HepG2 (cell line): Measurements from ENCODE around the gene NFIL3. TPM values are rescaled to one million over a fixed set of nuclear protein-coding genes. Genes with fewer than 3 reads are reported as not detected.
A peak's percentile ranks its signal among the peaks of the same experiment; 100 is the strongest.

Experiments used
- ATAC-seq: fragments of 200-7000 bp; cut with Tn5 transposase; 3 replicates; pipeline ENCODE4 v1.9.1; 2020; ENCODE audit warnings: mild to moderate bottlenecking, moderate library complexity
- BruUV-seq: library from RNA; stranded (reverse); fragments of 400-500 nt; replicated peaks from 2 replicates; lab custom pipeline; 2021; lab: Mats Ljungman, UMichigan
- CTCF ChIA-PET: fragments of 300-600 bp; formaldehyde crosslinking; extraction: SDS; loops from one replicate; lab custom pipeline; 2021; ENCODE audit warnings: low total read pairs, inconsistent platforms, low intra/inter-chr PET ratio; lab: Yijun Ruan, JAX
- POLR2A ChIA-PET: fragments of 350-600 bp; sonication (Branson Sonifier 250); formaldehyde crosslinking; loops from one replicate; lab custom pipeline; 2020; ENCODE audit warnings: antibody characterized with exemption, inconsistent platforms; lab: Yijun Ruan, JAX
- DNase-seq: peaks from one replicate; pipeline ENCODE4 v3.0.0-alpha.2; 2015; ENCODE audit warnings: low spot score
- FAIRE-seq: peaks from 3 replicates; lab custom pipeline; 2011; peaks lifted over from hg19 to GRCh38; lab: Jason Lieb, UNC
- H2AFZ ChIP-seq: one replicate; pipeline ENCODE4 v1.6.1; 2011; ENCODE audit warnings: low read length, inconsistent platforms
- H3K27ac ChIP-seq: fragments of 300-600 bp; 3 replicates; pipeline ENCODE4 v1.8.0; 2011; ENCODE audit warnings: mixed run types, mild to moderate bottlenecking, mixed read lengths, low read length, inconsistent platforms; ENCODE audit not compliant: insufficient read depth; ENCODE audit errors: extremely low read length
- H3K27me3 ChIP-seq, 2 experiments: fragments of 200-600 bp in 1 of 2; 2 replicates in 1 of 2; 3 replicates in 1 of 2; pipeline versions ENCODE4 v1.6.0 to v1.8.0; 2011; ENCODE audit warnings: low read length in 2 of 2, mild to moderate bottlenecking in 2 of 2, moderate library complexity in 2 of 2, inconsistent platforms in 1 of 2; ENCODE audit not compliant: insufficient read depth in 2 of 2, control insufficient read depth in 1 of 2
- H3K36me3 ChIP-seq, 2 experiments: fragments of 200-600 bp in 1 of 2; replicated peaks in 1 of 2; 2 replicates in 1 of 2; 3 replicates in 1 of 2; pipeline versions ENCODE4 v1.5.1 to v1.8.0; 2011; ENCODE audit warnings: low read length in 2 of 2, inconsistent platforms in 1 of 2; ENCODE audit not compliant: insufficient read depth in 2 of 2, control insufficient read depth in 1 of 2
- H3K4me1 ChIP-seq: 2 replicates; pipeline ENCODE4 v1.5.1; 2012; ENCODE audit warnings: low read length, inconsistent platforms; ENCODE audit not compliant: insufficient read depth
- H3K4me2 ChIP-seq: 2 replicates; pipeline ENCODE4 v1.6.0; 2011; ENCODE audit warnings: low read depth, low read length, inconsistent platforms
- H3K4me3 ChIP-seq, 3 experiments: fragments of 200-600 bp in 1 of 3; sonication (generic), shearing (Covaris generic) in 1 of 3; replicated peaks in 1 of 3; 2 replicates each; pipeline ENCODE4 v1.5.1; 2011 to 2016; ENCODE audit warnings: low read length in 3 of 3, inconsistent platforms in 2 of 3, low read depth in 2 of 3, mild to moderate bottlenecking in 2 of 3, control low read depth in 1 of 3, mixed read lengths in 1 of 3; ENCODE audit not compliant: insufficient read depth in 1 of 3
- H3K79me2 ChIP-seq: one replicate; pipeline ENCODE4 v1.6.1; 2011; ENCODE audit warnings: low read length, inconsistent platforms; ENCODE audit not compliant: insufficient read depth
- H3K9ac ChIP-seq: 2 replicates; pipeline ENCODE4 v1.6.0; 2011; ENCODE audit warnings: mild to moderate bottlenecking, low read depth, low read length, inconsistent platforms; ENCODE audit not compliant: insufficient read depth
- H3K9me3 ChIP-seq: 2 replicates; pipeline ENCODE4 v1.5.1; 2012; ENCODE audit warnings: mild to moderate bottlenecking, low read length
- H4K20me1 ChIP-seq: 2 replicates; pipeline ENCODE4 v1.6.0; 2011; ENCODE audit warnings: inconsistent platforms, mild to moderate bottlenecking, low read length, moderate library complexity; ENCODE audit not compliant: insufficient read depth
- CCAR2 ChIP-seq: fragments of 200-400 bp; formaldehyde crosslinking; optimal IDR thresholded peaks from 2 replicates; pipeline ENCODE3; 2018; ENCODE audit warnings: low read depth, mild to moderate bottlenecking, low read length, moderate library complexity
- CHD2 ChIP-seq: IDR thresholded peaks from 2 replicates; pipeline ENCODE4 v1.6.1; 2011; ENCODE audit warnings: low read depth, low read length, improper control_type of control experiment
- GFI1 ChIP-seq: sonication (generic); formaldehyde crosslinking; IDR thresholded peaks from 2 replicates; pipeline ENCODE4 v1.5.0; 2020; ENCODE audit warnings: missing genetic modification reagents, mild to moderate bottlenecking, borderline replicate concordance
- HNF4A ChIP-seq: sonication (generic); formaldehyde crosslinking; IDR thresholded peaks from 2 replicates; pipeline ENCODE4 v1.4.0; 2020; ENCODE audit warnings: missing genetic modification reagents
- KDM2A ChIP-seq: sonication (generic); formaldehyde crosslinking; IDR thresholded peaks from 2 replicates; pipeline ENCODE4 v1.4.0; 2020; ENCODE audit warnings: low read depth, missing genetic modification reagents, borderline replicate concordance
- NCOR1 ChIP-seq: fragments of 200-600 bp; sonication (generic); IDR thresholded peaks from 2 replicates; pipeline ENCODE4 v1.7.0; 2017; ENCODE audit warnings: antibody characterized with exemption, low read length, borderline replicate concordance
- NFIC ChIP-seq: IDR thresholded peaks from 2 replicates; pipeline ENCODE4 v1.6.1; 2012; ENCODE audit warnings: mild to moderate bottlenecking, low read length, inconsistent platforms
- PRMT3 ChIP-seq: sonication (generic); formaldehyde crosslinking; IDR thresholded peaks from 2 replicates; pipeline ENCODE4 v1.8.1; 2022; ENCODE audit warnings: low read depth, mild to moderate bottlenecking, moderate library complexity, missing genetic modification reagents, borderline replicate concordance
- SP1 ChIP-seq, 2 experiments: fragments of 450-650 bp in 1 of 2; sonication (generic) in 1 of 2; formaldehyde crosslinking in 1 of 2; IDR thresholded peaks; 2 replicates each; pipeline versions ENCODE4 v1.4.0 to v1.6.1; 2016 to 2020; ENCODE audit warnings: missing genetic modification reagents in 1 of 2
- TRIM24 ChIP-seq: sonication (generic); formaldehyde crosslinking; IDR thresholded peaks from 2 replicates; pipeline ENCODE4 v1.8.0; 2022; ENCODE audit warnings: mild to moderate bottlenecking, missing genetic modification reagents
- ZNF572 ChIP-seq: sonication (generic); formaldehyde crosslinking; IDR thresholded peaks from 2 replicates; pipeline ENCODE4 v1.5.1; 2020; ENCODE audit warnings: mild to moderate bottlenecking, missing genetic modification reagents
- ZNF747 ChIP-seq: sonication (generic); formaldehyde crosslinking; IDR thresholded peaks from 2 replicates; pipeline ENCODE4 v1.8.1; 2023; ENCODE audit warnings: missing genetic modification reagents, mild to moderate bottlenecking, borderline replicate concordance
- ZSCAN21 ChIP-seq: sonication (generic); formaldehyde crosslinking; IDR thresholded peaks from 2 replicates; pipeline ENCODE4 v1.8.0; 2022; ENCODE audit warnings: mild to moderate bottlenecking, missing genetic modification reagents, moderate library complexity, borderline replicate concordance
- ZSCAN22 ChIP-seq: sonication (generic); formaldehyde crosslinking; IDR thresholded peaks from 2 replicates; pipeline ENCODE4 v1.4.0; 2020; ENCODE audit warnings: mild to moderate bottlenecking, missing genetic modification reagents
- WGBS: methylation state at CpG from one replicate; pipeline ENCODE4 v1.1.6; 2017; ENCODE audit warnings: low lambda C conversion rate; 5-methylcytosine and 5-hydroxymethylcytosine counted together
- in situ Hi-C: cut with HindIII; loops from 2 replicates; pipeline ENCODE4 v1.10.0; 2017; ENCODE audit warnings: low pct_unique_long_range_greater_than_20kb; ENCODE audit not compliant: extremely low pct_ligation_motif_present
- intact Hi-C: fragments of 100-400 bp; cut with micrococcal nuclease; formaldehyde crosslinking; loops from one replicate; pipeline ENCODE4 v1.10.0; 2022; ENCODE audit not compliant: unreplicated experiment
- polyA plus RNA-seq, 8 experiments: library from polyadenylated mRNA; depleted of rRNA in 3 of 8; stranded (reverse) in 7 of 8; unstranded in 1 of 8; fragments of >200 nt; fragmentation: Illumina TruSeq in 4 of 8; extraction: Trizol in 4 of 8; gene quantifications; 2 replicates each; pipeline versions ENCODE4 v1.2.1 to v1.2.3, GENCODE V29; 2011 to 2016; ENCODE audit warnings: low read depth in 4 of 8, missing spikeins in 1 of 8, mixed read lengths in 1 of 8; ENCODE audit not compliant: insufficient read depth in 1 of 8
- total RNA-seq, 5 experiments: library from RNA; depleted of rRNA; stranded (reverse); fragments of >200 nt; fragmentation: Illumina TruSeq; extraction: Trizol; gene quantifications; 2 replicates each; pipeline ENCODE4 v1.2.3, GENCODE V29; 2016; ENCODE audit warnings: low read depth in 1 of 5
- TF ChIP-seq, protein P1 (sequence below): sonication (generic); formaldehyde crosslinking; IDR thresholded peaks from 2 replicates; pipeline ENCODE4 v1.5.1; 2020; ENCODE audit warnings: mild to moderate bottlenecking, missing genetic modification reagents, moderate library complexity
- TF ChIP-seq, protein P2 (sequence below): sonication (generic); formaldehyde crosslinking; conservative IDR thresholded peaks from 2 replicates; pipeline ENCODE4 v1.5.0; 2020; ENCODE audit warnings: missing genetic modification reagents
- TF ChIP-seq, protein P3 (sequence below): sonication (generic); formaldehyde crosslinking; IDR thresholded peaks from 2 replicates; pipeline ENCODE4 v1.4.0; 2020; ENCODE audit warnings: missing genetic modification reagents
- TF ChIP-seq, protein P4 (sequence below): sonication (generic); formaldehyde crosslinking; IDR thresholded peaks from 2 replicates; pipeline ENCODE4 v1.4.0; 2020; ENCODE audit warnings: missing genetic modification reagents

The NFIL3 gene
- total and polyA plus RNA-seq, 2 of the 13 experiments (the other 11 are each of a cell fraction or from before 2014, with no cell fraction given), result 46.6 to 54.2 TPM

DNA sequence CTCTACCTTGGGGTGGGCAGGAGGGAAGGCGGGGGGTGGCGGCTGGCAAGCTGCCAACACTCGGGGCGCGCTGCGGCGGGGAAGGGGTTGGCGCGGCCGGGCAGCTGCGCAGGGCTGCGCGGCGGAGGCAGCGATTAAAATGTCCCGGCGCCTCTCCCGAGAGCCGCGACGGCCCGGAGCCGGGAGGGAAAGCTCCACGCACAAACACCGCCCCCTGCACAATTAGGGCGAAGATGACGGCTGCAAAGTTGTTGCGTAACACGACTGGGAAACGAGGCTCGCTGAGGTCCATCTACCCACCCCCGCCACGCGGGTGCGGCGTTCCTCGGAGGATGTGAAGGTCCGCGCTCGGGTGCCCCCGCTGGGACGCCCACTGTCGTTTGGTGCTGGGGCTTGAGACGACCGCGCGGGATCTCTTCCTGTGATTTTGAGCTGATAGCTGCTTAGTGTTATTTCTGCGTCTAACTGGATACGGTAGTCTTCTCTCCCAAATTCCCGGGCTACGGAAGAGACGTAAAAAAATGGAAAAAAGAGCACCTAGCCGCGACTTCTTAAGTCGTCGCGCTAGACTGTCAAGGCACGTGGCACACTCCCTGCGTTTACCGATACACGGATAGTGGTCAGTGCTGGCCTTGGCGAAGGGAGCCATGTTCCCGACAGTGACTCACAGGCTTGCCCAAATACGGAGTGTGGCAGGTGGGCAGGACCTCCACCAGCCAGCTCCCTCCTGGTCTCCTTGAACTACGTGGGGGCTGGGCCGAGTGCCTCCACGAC, 958 bp upstream of the NFIL3 start:
- in situ Hi-C loops, result loop anchor here (5.0 kb wide), 3 partner anchors 62 to 392 kb away; partner anchors contain the start of gene AUH
- no peak for TF ChIP-seq ZSCAN22 (CRISPR knock-in tag)
- peak; percentile 58; the same call in 1 of the 2 replicates for TF ChIP-seq KDM2A (CRISPR knock-in tag)
- TF ChIP-seq NFIC, result no peak
- TF ChIP-seq, protein P1, sequence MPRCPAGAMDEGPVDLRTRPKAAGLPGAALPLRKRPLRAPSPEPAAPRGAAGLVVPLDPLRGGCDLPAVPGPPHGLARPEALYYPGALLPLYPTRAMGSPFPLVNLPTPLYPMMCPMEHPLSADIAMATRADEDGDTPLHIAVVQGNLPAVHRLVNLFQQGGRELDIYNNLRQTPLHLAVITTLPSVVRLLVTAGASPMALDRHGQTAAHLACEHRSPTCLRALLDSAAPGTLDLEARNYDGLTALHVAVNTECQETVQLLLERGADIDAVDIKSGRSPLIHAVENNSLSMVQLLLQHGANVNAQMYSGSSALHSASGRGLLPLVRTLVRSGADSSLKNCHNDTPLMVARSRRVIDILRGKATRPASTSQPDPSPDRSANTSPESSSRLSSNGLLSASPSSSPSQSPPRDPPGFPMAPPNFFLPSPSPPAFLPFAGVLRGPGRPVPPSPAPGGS (CRISPR knock-in tag), result peak; percentile 41; the same call in 1 of the 2 replicates
- TF ChIP-seq ZSCAN21 (CRISPR knock-in tag), result 0 out of 2 replicates have a peak, but pooled peaks have one; percentile 47
- TF ChIP-seq NCOR1, result no peak
- no peak; the same call in 1 of the 2 replicates for TF ChIP-seq GFI1 (CRISPR knock-in tag)
- no peak for TF ChIP-seq SP1 (IDR thresholded peaks at IDR 0.05)
- no peak for TF ChIP-seq SP1 (CRISPR knock-in tag; IDR thresholded peaks at IDR 0.05)
- TF ChIP-seq PRMT3, result no peak
- TF ChIP-seq ZNF747, result peak; percentile 68; the same call in 1 of the 2 replicates
- TF ChIP-seq CHD2, result no peak
- TF ChIP-seq CCAR2, result no peak
- TF ChIP-seq, protein P2, sequence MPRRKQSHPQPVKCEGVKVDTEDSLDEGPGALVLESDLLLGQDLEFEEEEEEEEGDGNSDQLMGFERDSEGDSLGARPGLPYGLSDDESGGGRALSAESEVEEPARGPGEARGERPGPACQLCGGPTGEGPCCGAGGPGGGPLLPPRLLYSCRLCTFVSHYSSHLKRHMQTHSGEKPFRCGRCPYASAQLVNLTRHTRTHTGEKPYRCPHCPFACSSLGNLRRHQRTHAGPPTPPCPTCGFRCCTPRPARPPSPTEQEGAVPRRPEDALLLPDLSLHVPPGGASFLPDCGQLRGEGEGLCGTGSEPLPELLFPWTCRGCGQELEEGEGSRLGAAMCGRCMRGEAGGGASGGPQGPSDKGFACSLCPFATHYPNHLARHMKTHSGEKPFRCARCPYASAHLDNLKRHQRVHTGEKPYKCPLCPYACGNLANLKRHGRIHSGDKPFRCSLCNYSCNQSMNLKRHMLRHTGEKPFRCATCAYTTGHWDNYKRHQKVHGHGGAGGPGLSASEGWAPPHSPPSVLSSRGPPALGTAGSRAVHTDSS (CRISPR knock-in tag), result no peak
- no peak for TF ChIP-seq TRIM24 (CRISPR knock-in tag)
- TF ChIP-seq, protein P3, sequence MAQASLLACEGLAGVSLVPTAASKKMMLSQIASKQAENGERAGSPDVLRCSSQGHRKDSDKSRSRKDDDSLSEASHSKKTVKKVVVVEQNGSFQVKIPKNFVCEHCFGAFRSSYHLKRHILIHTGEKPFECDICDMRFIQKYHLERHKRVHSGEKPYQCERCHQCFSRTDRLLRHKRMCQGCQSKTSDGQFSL, result no peak
- 0 out of 2 replicates have a peak, but pooled peaks have one; percentile 14 for TF ChIP-seq ZNF572 (CRISPR knock-in tag)
- peak; percentile 7; the same call in 1 of the 2 replicates for TF ChIP-seq HNF4A (CRISPR knock-in tag)
- TF ChIP-seq, protein P4, sequence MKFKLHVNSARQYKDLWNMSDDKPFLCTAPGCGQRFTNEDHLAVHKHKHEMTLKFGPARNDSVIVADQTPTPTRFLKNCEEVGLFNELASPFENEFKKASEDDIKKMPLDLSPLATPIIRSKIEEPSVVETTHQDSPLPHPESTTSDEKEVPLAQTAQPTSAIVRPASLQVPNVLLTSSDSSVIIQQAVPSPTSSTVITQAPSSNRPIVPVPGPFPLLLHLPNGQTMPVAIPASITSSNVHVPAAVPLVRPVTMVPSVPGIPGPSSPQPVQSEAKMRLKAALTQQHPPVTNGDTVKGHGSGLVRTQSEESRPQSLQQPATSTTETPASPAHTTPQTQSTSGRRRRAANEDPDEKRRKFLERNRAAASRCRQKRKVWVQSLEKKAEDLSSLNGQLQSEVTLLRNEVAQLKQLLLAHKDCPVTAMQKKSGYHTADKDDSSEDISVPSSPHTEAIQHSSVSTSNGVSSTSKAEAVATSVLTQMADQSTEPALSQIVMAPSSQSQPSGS, result no peak

More for the DNA sequence above, 958 bp upstream of the NFIL3 start:
- Histone ChIP-seq H3K4me1 (peaks cover 26% of the 10 kb centered on the region), H3K27ac (peak overlapping the region; percentile 93), H3K4me2 (peak overlapping the region; percentile 80), H2AFZ (no peak overlapping the region), H3K36me3 (no peaks in the 10 kb centered on the region), H3K79me2 (peaks cover 53% of the 10 kb centered on the region), H4K20me1 (peaks cover 31% of the 10 kb centered on the region), H3K4me3 (peak overlapping the region; percentile 89 to 93 (median 91)), H3K27me3 (peaks cover 0 to 2% of the 10 kb centered on the region in 2 experiments; a peak in 1 of 5 replicates), H3K9me3 (no peaks in the 10 kb centered on the region), H3K9ac (peak overlapping the region; percentile 91)
- POLR2A ChIA-PET, result interaction anchor here (0.6 to 2.7 kb wide), 18 partner anchors 37 to 509 kb away, joined by 3 to 33 read pairs (median 6); no protein-coding TSS in a partner anchor
- ATAC-seq (peak; percentile 60), DNase-seq (peak; percentile 48), FAIRE-seq (no peak)
- intact Hi-C loops, result loop anchor here (2.0 kb wide), 1 partner anchor 510 kb away; no protein-coding TSS in a partner anchor
- CTCF ChIA-PET, result interaction anchor here (1.3 to 1.9 kb wide), 2 partner anchors 335 to 510 kb away, joined by 3 read pairs; no protein-coding TSS in a partner anchor
- BruUV-seq, result TSS peak; percentile 63
- 48% methylated on average over 24 of the region's 67 CpGs for WGBS
